T-cell (primary cell): ENCODE data around the gene BCL11B. TPM values are rescaled to one million over a fixed set of nuclear protein-coding genes. Genes with fewer than 3 reads are reported as not detected.
A peak's percentile ranks its signal among the peaks of the same experiment; 100 is the strongest.

Source experiments
- ATAC-seq, 4 experiments: fragments of 200-7000 bp in 3 of 4; fragments of 150-1000 bp in 1 of 4; cut with Tn5 transposase; replicated peaks in 1 of 4; 1 replicate in 3 of 4; 2 replicates in 1 of 4; pipeline ENCODE4 v1.10.0; 2021; ENCODE audit warnings: moderate library complexity in 3 of 4, mild to moderate bottlenecking in 2 of 4, moderate number of reproducible peaks in 1 of 4
- CTCF ChIA-PET, 2 donors: fragments of 300-600 bp; sonication (Branson Sonifier 250); formaldehyde crosslinking; loops; one replicate each; lab custom pipeline; 2022; ENCODE audit warnings: antibody characterized with exemption in 2 of 2; lab: Charles Lee
- POLR2A ChIA-PET, 2 donors: fragments of 300-600 bp; sonication (Branson Sonifier 250); formaldehyde crosslinking; loops; one replicate each; lab custom pipeline; 2022; ENCODE audit warnings: antibody characterized with exemption in 2 of 2; lab: Charles Lee
- DNase-seq, 35 experiments: peaks; one replicate each; pipeline versions ENCODE4 v3.0.0 to v3.0.0-alpha.2; 2013 to 2023
- H3K27ac ChIP-seq: one replicate; pipeline ENCODE4 v1.5.1; 2013; ENCODE audit warnings: low read length
- H3K27me3 ChIP-seq, 2 experiments: replicated peaks in 1 of 2; 1 replicate in 1 of 2; 2 replicates in 1 of 2; pipeline versions ENCODE4 v1.6.1 to v1.7.0; 2013; ENCODE audit warnings: low read length in 1 of 2, mixed read lengths in 1 of 2; ENCODE audit not compliant: control insufficient read depth in 2 of 2, insufficient read depth in 2 of 2; ENCODE audit errors: extremely low read depth in 1 of 2
- H3K36me3 ChIP-seq, 2 donors: 1 replicate in 1 of 2; 2 replicates in 1 of 2; pipeline versions ENCODE4 v1.6.1 to v1.7.0; 2013; ENCODE audit warnings: low read length in 1 of 2; ENCODE audit not compliant: control insufficient read depth in 2 of 2, insufficient read depth in 1 of 2; ENCODE audit errors: extremely low read depth in 1 of 2
- H3K4me1 ChIP-seq, 2 experiments: 1 replicate in 1 of 2; 2 replicates in 1 of 2; pipeline versions ENCODE4 v1.6.1 to v1.7.0; 2013; ENCODE audit warnings: low read length in 2 of 2, mixed read lengths in 1 of 2; ENCODE audit not compliant: insufficient read depth in 2 of 2, control insufficient read depth in 1 of 2; ENCODE audit errors: extremely low read depth in 1 of 2
- H3K4me3 ChIP-seq, 2 donors: 1 replicate in 1 of 2; 2 replicates in 1 of 2; pipeline versions ENCODE4 v1.5.1 to v1.7.0; 2013; ENCODE audit warnings: mild to moderate bottlenecking in 2 of 2, low read length in 1 of 2, moderate library complexity in 1 of 2; ENCODE audit not compliant: control insufficient read depth in 1 of 2; ENCODE audit errors: extremely low read depth in 1 of 2
- H3K9me3 ChIP-seq: 2 replicates; pipeline ENCODE4 v1.7.0; 2013
- H3K27ac Mint-ChIP-seq, 2 donors: one replicate each; pipeline ENCODE4 v1.8.0; 2020 to 2021; ENCODE audit warnings: mild to moderate bottlenecking in 2 of 2, mixed read lengths in 2 of 2
- H3K27me3 Mint-ChIP-seq, 2 donors: one replicate each; pipeline ENCODE4 v1.8.0; 2021 to 2022; ENCODE audit warnings: mixed read lengths in 2 of 2
- H3K36me3 Mint-ChIP-seq: one replicate; pipeline ENCODE4 v1.8.0; 2021; ENCODE audit warnings: mixed read lengths
- H3K4me1 Mint-ChIP-seq, 3 donors: one replicate each; pipeline ENCODE4 v1.8.0; 2020 to 2022; ENCODE audit warnings: mixed read lengths in 3 of 3, mild to moderate bottlenecking in 1 of 3
- H3K4me3 Mint-ChIP-seq, 3 donors: one replicate each; pipeline ENCODE4 v1.8.0; 2020 to 2022; ENCODE audit warnings: mild to moderate bottlenecking in 3 of 3, mixed read lengths in 3 of 3, moderate library complexity in 3 of 3
- H3K9me3 Mint-ChIP-seq, 3 donors: one replicate each; pipeline ENCODE4 v1.8.0; 2020 to 2022; ENCODE audit warnings: mixed read lengths in 3 of 3
- WGBS: methylation state at CpG from one replicate; pipeline ENCODE4 v1.1.5; 2013; ENCODE audit warnings: missing lambda C conversion rate; ENCODE audit not compliant: insufficient coverage; 5-methylcytosine and 5-hydroxymethylcytosine counted together
- total RNA-seq, 35 experiments: library from RNA in 6 of 35; stranded (reverse) in 6 of 35; fragments of 120-200 nt in 1 of 35; gene quantifications; one replicate each; pipeline versions ENCODE4 v1.2.1 to v1.2.4 and lab custom pipeline; 2013 to 2026

BCL11B gene
- total RNA-seq (100 to 1,000 TPM; 181 to 240 (median 196) TPM), total RNA-seq (lab: John Stamatoyannopoulos, UW) (132 to 712 (median 503) reads per million in 29 experiments)
- total RNA-seq (2013) = 134 TPM

DNA sequence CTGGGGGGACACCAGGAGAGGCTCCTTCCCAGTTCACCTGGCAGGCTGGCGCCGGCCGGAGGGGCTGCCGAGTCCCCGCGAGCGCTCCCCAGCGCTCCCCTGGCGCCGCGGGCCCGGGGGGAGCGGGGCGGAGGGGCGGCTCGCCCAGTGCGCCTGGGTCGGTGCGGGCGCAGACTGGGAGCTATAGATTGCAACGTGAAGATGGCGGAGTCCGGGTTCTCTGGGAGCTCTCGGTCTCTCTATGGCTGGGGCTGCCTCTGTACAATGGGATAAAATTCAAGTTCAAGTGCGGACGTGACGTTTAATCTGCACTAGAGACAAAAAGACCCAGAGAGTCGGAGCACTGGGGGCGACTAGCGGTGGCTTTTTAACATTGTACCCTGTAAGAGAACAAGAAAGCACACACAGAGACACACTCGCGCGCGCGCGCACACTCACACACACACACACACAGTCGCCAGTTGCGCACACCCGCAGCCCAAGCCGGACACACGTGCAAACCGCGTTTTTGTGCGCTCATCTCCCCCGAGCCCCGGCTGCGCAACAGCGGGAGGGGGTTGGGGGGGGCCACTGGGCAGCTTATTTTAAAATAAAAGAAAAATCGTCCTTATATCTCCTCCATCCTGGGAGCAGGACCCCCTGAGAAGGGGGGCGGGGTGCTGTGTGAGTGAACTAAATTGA is at the start of gene BCL11B:
Gene BCL11B, minus strand, starts transcription at position 247 of the 681 bp plus-strand sequence. CDS start 979 bp downstream, outside the sequence.
- WGBS = under 1% methylated on average over 29 of the region's 50 CpGs
- peak within 1 kb of the TSS; percentile 74 for H3K27ac ChIP-seq
- H3K36me3 ChIP-seq = peaks cover 0 to 3% of the 10 kb centered on the region in 2 donors
- Mint-ChIP-seq H3K36me3 (peaks cover 19% of the 10 kb centered on the region), H3K4me3 (peak within 1 kb of the TSS; percentile 95 to 98 (median 96)), H3K27ac (peak within 1 kb of the TSS; percentile 91 to 99), H3K27me3 (no peaks in the 10 kb centered on the region), H3K4me1 (peaks cover 30 to 45% (median 38%) of the 10 kb centered on the region in 3 donors), H3K9me3 (no peaks in the 10 kb centered on the region)
- ATAC-seq (peak; percentile 68 to 81 (median 73)), DNase-seq (peak; percentile 74 to 95 (median 87))
- ChIA-PET CTCF (interaction anchor here (0.6 to 2.1 kb wide), 11 partner anchors 10 to 1294 kb away, joined by 3 to 12 read pairs (median 4); no protein-coding TSS in a partner anchor), POLR2A (interaction anchor here (0.6 to 1.0 kb wide), 5 partner anchors 9 to 1086 kb away, joined by 3 to 5 read pairs (median 4); no protein-coding TSS in a partner anchor)
- peak within 1 kb of the TSS; percentile 90 to 97 for H3K4me3 ChIP-seq
- H3K4me1 ChIP-seq = peaks cover 9 to 34% of the 10 kb centered on the region in 2 experiments
- H3K9me3 ChIP-seq = no peaks in the 10 kb centered on the region
- H3K27me3 ChIP-seq = no peaks in the 10 kb centered on the region

DNA sequence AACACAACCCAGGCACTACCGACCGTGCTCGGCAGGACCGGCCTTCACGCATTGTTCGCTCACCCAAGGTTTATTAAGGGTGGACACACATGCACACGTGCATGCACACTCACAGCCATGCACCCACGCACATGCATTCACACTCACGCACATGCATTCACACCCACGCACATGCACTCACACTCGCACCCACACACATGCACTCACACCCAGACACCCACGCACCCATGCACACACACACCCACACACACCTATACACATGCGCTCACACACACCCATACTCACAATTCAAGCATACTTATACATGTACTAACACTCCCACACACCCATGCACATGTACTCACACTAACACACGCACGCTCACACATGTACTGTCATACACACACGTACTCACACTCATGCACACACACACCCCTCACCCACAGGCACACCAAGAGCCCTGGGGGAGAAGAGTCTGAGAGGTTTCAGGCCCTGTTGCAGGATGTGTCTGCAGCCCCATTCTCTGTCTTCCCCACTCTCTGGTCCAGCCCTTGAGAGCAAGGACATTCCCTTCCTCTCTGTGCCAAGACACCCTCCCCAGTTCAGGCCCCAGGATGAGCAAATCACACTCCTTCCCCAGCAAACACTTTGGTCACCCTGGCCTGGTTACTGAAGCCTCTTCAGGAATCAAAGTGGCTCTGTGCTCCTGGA is 49.4 kb upstream of the BCL11B start:
- Mint-ChIP-seq H3K4me3 (no peak overlapping the region), H3K27ac (no peak overlapping the region)
- CTCF ChIA-PET = no interaction called here

DNA sequence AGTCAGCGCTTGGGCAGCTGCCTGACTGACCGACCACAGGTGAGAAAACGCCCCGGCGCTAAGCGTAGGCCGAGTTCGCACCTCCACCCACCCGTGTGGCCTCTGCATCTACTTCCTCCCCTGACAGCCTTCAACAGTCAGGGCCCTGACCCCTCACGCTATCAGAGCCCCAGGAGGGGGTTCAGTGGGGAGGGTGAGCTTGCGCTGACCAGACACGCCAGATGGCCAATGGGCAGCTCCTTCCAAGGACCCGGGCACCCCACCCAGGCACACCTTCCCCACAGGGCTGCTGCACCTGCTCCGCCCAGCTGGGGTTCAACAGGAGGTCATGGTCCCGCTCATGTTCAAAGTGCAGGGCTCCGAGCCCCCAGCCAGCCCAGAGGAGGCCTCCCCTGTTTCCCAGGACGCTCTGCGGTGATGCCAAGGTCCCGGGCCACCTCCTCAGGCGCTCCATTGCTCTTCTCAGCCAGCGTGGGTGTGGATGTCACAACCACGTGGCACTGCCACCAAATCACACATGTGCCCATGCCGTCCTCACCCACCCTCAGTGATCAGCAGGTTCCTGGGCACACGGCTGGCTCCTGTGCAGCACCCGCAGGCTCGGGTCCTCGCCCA is 48.7 kb upstream of the BCL11B start:
- peaks cover 0 to 26% of the 10 kb centered on the region in 2 experiments for H3K27me3 ChIP-seq
- DNase-seq (peak in 2 of 35 experiments; percentile 2 to 12), ATAC-seq (peak in 2 of 4 experiments; percentile 17 to 19)
- Mint-ChIP-seq H3K36me3 (no peaks in the 10 kb centered on the region), H3K4me1 (peaks cover 3 to 15% (median 9%) of the 10 kb centered on the region in 3 donors), H3K4me3 (no peak overlapping the region), H3K27me3 (no peaks in the 10 kb centered on the region), H3K27ac (no peak overlapping the region), H3K9me3 (no peaks in the 10 kb centered on the region)
- no peak overlapping the region for H3K4me3 ChIP-seq
- POLR2A ChIA-PET = no interaction called here
- peaks cover 0 to 25% of the 10 kb centered on the region in 2 experiments for H3K4me1 ChIP-seq
- H3K36me3 ChIP-seq = no peaks in the 10 kb centered on the region
- H3K27ac ChIP-seq = no peak overlapping the region
- CTCF ChIA-PET = interaction anchor here in 1 of 2 donors (1.0 kb wide), 3 partner anchors 18 to 133 kb away, joined by 4 to 27 read pairs (median 5); no protein-coding TSS in a partner anchor
- H3K9me3 ChIP-seq = no peaks in the 10 kb centered on the region
- 70% methylated on average over 20 of the region's 27 CpGs for WGBS

More for the DNA sequence above, 49.4 kb upstream of the BCL11B start:
- no peaks in the 10 kb centered on the region for H3K9me3 Mint-ChIP-seq
- Histone ChIP-seq H3K4me1 (peaks cover 0 to 21% of the 10 kb centered on the region in 2 experiments), H3K27me3 (peaks cover 0 to 26% of the 10 kb centered on the region in 2 experiments), H3K4me3 (no peak overlapping the region), H3K36me3 (no peaks in the 10 kb centered on the region), H3K27ac (no peak overlapping the region), H3K9me3 (no peaks in the 10 kb centered on the region)
- peaks cover 3 to 15% (median 9%) of the 10 kb centered on the region in 3 donors for H3K4me1 Mint-ChIP-seq
- 89% methylated on average over 16 of the region's 16 CpGs for WGBS
- peaks cover 0 to 2% of the 10 kb centered on the region in 2 donors for H3K27me3 Mint-ChIP-seq
- DNase-seq (no peak), ATAC-seq (no peak)
- POLR2A ChIA-PET = no interaction called here
- no peaks in the 10 kb centered on the region for H3K36me3 Mint-ChIP-seq

DNA sequence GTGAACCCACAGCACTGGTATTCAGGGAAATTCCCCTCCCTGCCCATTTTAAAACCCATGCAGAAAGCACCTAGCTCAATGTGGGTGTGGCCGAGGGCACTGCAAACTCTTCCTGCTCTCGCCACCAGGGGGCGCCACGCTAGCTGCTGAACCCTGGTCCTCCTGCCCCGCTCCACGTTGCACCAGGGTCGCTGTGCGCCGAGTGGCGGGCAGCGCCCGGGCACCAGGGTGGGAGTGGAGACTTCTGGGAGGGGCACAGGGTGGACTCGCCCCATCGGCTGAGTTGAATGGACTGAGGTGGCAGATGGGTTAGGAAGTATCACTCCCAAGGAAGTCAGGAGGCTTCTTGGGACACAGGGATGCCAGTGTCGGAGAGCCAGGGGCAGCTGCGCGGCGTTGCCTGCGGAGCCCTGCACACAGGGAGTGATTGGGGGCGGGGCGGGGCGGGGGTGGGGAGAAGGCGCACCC is 48.1 kb upstream of the BCL11B start:
- Histone ChIP-seq H3K27me3 (peaks cover 0 to 26% of the 10 kb centered on the region in 2 experiments), H3K27ac (no peak overlapping the region), H3K4me1 (peaks cover 0 to 25% of the 10 kb centered on the region in 2 experiments), H3K36me3 (no peaks in the 10 kb centered on the region), H3K9me3 (no peaks in the 10 kb centered on the region), H3K4me3 (peak overlapping the region in 1 of 2 donors; percentile 9)
- DNase-seq (peak; percentile 33 to 87 (median 64)), ATAC-seq (peak; percentile 41 to 92 (median 60))
- Mint-ChIP-seq H3K27me3 (peaks cover 0 to under 1% of the 10 kb centered on the region in 2 donors), H3K27ac (no peak overlapping the region), H3K4me1 (peaks cover 3 to 16% (median 9%) of the 10 kb centered on the region in 3 donors), H3K9me3 (no peaks in the 10 kb centered on the region), H3K36me3 (no peaks in the 10 kb centered on the region), H3K4me3 (no peak overlapping the region)
- ChIA-PET CTCF (interaction anchor here in 1 of 2 donors (0.6 to 1.0 kb wide), 9 partner anchors 16 to 1342 kb away, joined by 3 to 27 read pairs (median 3); no protein-coding TSS in a partner anchor), POLR2A (no interaction called here)
- 16% methylated on average over 14 of the region's 23 CpGs for WGBS

DNA sequence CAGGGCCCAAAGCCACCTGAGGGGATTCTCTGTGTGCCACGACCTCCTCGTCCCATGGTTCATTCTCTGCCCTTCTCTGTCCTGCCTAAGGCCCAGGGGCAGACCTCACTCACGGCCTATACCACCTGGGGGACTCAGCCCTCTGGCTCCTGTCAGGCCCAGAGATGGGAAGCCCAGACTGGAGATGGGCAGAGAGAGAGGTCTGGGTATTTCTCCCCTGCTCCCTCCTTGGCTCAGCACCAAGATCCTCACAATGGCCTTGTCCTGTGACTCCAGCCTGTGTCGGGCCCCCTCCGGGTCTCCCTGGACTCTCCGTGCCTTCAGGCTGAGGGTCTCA is 46.9 kb upstream of the BCL11B start:
- Histone ChIP-seq H3K4me3 (no peak overlapping the region), H3K27me3 (peaks cover 0 to 30% of the 10 kb centered on the region in 2 experiments), H3K27ac (no peak overlapping the region), H3K36me3 (no peaks in the 10 kb centered on the region), H3K9me3 (no peaks in the 10 kb centered on the region), H3K4me1 (peaks cover 0 to 25% of the 10 kb centered on the region in 2 experiments)
- no peak overlapping the region for H3K27ac Mint-ChIP-seq
- ChIA-PET CTCF (no interaction called here), POLR2A (no interaction called here)
- ATAC-seq (no peak), DNase-seq (no peak)
- H3K27me3 Mint-ChIP-seq = peaks cover 0 to 6% of the 10 kb centered on the region in 2 donors
- no peaks in the 10 kb centered on the region for H3K36me3 Mint-ChIP-seq
- no peak overlapping the region for H3K4me3 Mint-ChIP-seq
- 91% methylated on average over 5 of the region's 6 CpGs for WGBS
- H3K9me3 Mint-ChIP-seq = no peaks in the 10 kb centered on the region
- peaks cover 3 to 18% (median 9%) of the 10 kb centered on the region in 3 donors for H3K4me1 Mint-ChIP-seq
